MCF 10A (cell line): Measurements from ENCODE around the gene HDAC7. TPM values are rescaled to one million over a fixed set of nuclear protein-coding genes. Genes with fewer than 3 reads are reported as not detected.

Source experiments
- BruUV-seq: library from RNA; stranded (reverse); fragments of 400-500 nt; replicated peaks from 2 replicates; lab custom pipeline; 2021; lab: Mats Ljungman, UMichigan
- CTCF ChIA-PET: fragments of 300-600 bp; sonication (Branson Sonifier 250); formaldehyde crosslinking; extraction: SDS; loops from one replicate; lab custom pipeline; 2021; ENCODE audit warnings: antibody characterized with exemption, inconsistent platforms; lab: Yijun Ruan, JAX
- POLR2A ChIA-PET: fragments of 300-600, 350-650 bp; sonication (Branson Sonifier 250); formaldehyde crosslinking; extraction: SDS; loops from one replicate; lab custom pipeline; 2020; ENCODE audit warnings: antibody characterized with exemption, inconsistent platforms; lab: Yijun Ruan, JAX
- DNase-seq: peaks from one replicate; pipeline ENCODE4 v3.0.0-alpha.2; 2018; ENCODE audit not compliant: unreplicated experiment
- H3K27ac Mint-ChIP-seq: one replicate; pipeline ENCODE4 v1.8.0; 2022; ENCODE audit warnings: mild to moderate bottlenecking, low read depth, mixed read lengths; ENCODE audit not compliant: unreplicated experiment
- H3K27me3 Mint-ChIP-seq: one replicate; pipeline ENCODE4 v1.8.0; 2022; ENCODE audit warnings: mixed read lengths; ENCODE audit not compliant: insufficient read depth, unreplicated experiment
- H3K36me3 Mint-ChIP-seq: one replicate; pipeline ENCODE4 v1.8.0; 2022; ENCODE audit warnings: mild to moderate bottlenecking, moderate library complexity, mixed read lengths; ENCODE audit not compliant: insufficient read depth, unreplicated experiment
- H3K4me1 Mint-ChIP-seq: one replicate; pipeline ENCODE4 v1.8.0; 2022; ENCODE audit warnings: mixed read lengths; ENCODE audit not compliant: insufficient read depth, unreplicated experiment
- H3K4me3 Mint-ChIP-seq: one replicate; pipeline ENCODE4 v1.8.0; 2022; ENCODE audit warnings: mild to moderate bottlenecking, moderate library complexity, mixed read lengths; ENCODE audit not compliant: unreplicated experiment
- H3K9me3 Mint-ChIP-seq: one replicate; pipeline ENCODE4 v1.8.0; 2022; ENCODE audit warnings: mixed read lengths; ENCODE audit not compliant: unreplicated experiment
- intact Hi-C: fragments of 100-400 bp; cut with micrococcal nuclease; formaldehyde crosslinking; loops from 2 replicates; pipeline ENCODE4 v1.14.1; 2022
- total RNA-seq: library from RNA; stranded (reverse); gene quantifications from 2 replicates; pipeline ENCODE4 v1.2.3, GENCODE V29; 2022
- TF ChIP-seq, protein P1 (sequence below): fragments of 200-600 bp; IDR thresholded peaks from one replicate; pipeline ENCODE4 v1.8.0; 2022; ENCODE audit warnings: antibody characterized with exemption, mild to moderate bottlenecking; ENCODE audit not compliant: unreplicated experiment

Gene HDAC7
- total RNA-seq, 1 experiment from 2014 or later, result 80.1 TPM

DNA sequence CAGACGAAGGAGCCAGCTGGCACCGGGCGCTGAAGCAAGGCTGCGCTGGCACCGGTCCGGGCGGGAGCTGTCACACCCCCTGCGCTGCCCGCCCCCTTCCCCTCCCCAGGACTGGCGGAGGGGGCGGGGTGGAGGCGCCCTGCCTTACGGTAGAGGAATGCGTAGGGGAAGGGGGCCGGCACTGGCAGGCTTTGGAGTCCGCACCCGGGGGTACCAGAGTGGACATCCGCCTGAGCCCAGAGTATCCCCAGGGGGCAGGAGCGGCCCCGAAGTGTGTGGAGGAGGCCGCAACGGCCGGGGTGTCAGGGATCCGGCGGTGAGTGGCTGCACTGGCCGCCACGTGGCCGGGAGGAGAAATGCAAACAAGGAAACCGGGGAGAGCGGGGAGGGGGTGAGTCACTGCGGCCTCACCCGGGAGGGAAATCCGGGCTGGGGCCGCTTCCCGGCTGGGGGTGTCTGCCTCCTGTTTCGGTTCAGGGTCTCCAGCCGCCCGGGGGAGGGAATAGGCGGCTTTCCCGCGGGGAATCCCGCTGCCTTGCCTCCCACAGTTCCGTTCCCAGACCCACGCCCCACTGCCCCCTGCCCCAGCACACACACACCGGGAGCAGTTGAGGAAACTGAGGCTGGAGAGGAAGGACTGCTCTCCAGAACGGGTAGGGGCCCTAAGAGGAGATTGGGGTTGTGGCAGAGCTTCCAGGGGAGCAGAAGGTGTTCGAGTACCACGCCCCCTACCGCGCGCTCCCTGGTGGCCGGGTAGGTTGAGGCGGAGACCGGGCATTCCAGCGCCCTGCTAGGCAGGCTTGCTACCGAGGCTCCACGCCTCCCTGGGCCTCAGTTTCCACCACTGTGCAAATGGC is 60.6 kb downstream of the HDAC7 start, which contains the start of gene RAPGEF3:
RAPGEF3 (minus strand) TSS at position 47 of the 857 bp plus-strand sequence. CDS start 324 bp downstream, outside the sequence.
- H3K4me3 Mint-ChIP-seq, result peak within 1 kb of the TSS; percentile 74
- DNase-seq, result peak; percentile 89
- H3K36me3 Mint-ChIP-seq, result peaks cover 6% of the 10 kb centered on the region
- TF ChIP-seq, protein P1, sequence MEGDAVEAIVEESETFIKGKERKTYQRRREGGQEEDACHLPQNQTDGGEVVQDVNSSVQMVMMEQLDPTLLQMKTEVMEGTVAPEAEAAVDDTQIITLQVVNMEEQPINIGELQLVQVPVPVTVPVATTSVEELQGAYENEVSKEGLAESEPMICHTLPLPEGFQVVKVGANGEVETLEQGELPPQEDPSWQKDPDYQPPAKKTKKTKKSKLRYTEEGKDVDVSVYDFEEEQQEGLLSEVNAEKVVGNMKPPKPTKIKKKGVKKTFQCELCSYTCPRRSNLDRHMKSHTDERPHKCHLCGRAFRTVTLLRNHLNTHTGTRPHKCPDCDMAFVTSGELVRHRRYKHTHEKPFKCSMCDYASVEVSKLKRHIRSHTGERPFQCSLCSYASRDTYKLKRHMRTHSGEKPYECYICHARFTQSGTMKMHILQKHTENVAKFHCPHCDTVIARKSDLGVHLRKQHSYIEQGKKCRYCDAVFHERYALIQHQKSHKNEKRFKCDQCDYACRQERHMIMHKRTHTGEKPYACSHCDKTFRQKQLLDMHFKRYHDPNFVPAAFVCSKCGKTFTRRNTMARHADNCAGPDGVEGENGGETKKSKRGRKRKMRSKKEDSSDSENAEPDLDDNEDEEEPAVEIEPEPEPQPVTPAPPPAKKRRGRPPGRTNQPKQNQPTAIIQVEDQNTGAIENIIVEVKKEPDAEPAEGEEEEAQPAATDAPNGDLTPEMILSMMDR, result peak; percentile 60
- intact Hi-C loops, result loop anchor here (1.0 kb wide), 1 partner anchor 17 kb away; no protein-coding TSS in a partner anchor
- no peaks in the 10 kb centered on the region for H3K9me3 Mint-ChIP-seq
- H3K4me1 Mint-ChIP-seq, result peaks cover 20% of the 10 kb centered on the region
- H3K27me3 Mint-ChIP-seq, result no peaks in the 10 kb centered on the region
- peak within 1 kb of the TSS; percentile 35 for H3K27ac Mint-ChIP-seq
- CTCF ChIA-PET, result interaction anchor here (0.6 to 14.4 kb wide), 8 partner anchors 10 to 1455 kb away, joined by 3 to 262 read pairs (median 4); partner anchors contain the start of gene SLC48A1
- POLR2A ChIA-PET, result interaction anchor here (0.6 to 2.8 kb wide), 7 partner anchors 9 to 107 kb away, joined by 3 to 13 read pairs (median 4); partner anchors contain the start of gene RPAP3
- no TSS peak for BruUV-seq

DNA sequence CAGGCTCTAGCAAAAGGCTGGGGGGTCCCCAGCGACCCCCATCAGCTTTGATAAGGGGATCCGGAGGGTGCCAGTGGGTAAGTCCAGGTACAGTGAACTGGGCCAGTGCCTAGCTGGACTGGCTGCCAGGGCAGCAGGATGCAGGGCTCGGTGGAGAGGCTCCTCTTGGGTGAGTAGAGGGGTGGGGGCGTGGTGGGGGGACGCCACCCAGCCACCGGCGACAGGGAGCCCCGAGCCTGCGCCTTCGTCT is 61.2 kb downstream of the HDAC7 start:
- Mint-ChIP-seq H3K9me3 (no peaks in the 10 kb centered on the region), H3K27me3 (no peaks in the 10 kb centered on the region), H3K4me3 (peak overlapping the region; percentile 74), H3K4me1 (peaks cover 18% of the 10 kb centered on the region), H3K36me3 (peaks cover 6% of the 10 kb centered on the region), H3K27ac (peak overlapping the region; percentile 35)
- BruUV-seq, result no TSS peak
- POLR2A ChIA-PET, result interaction anchor here (0.6 to 2.8 kb wide), 6 partner anchors 10 to 107 kb away, joined by 3 to 13 read pairs (median 4); partner anchors contain the start of gene RPAP3
- DNase-seq, result no peak
- CTCF ChIA-PET, result interaction anchor here (0.6 to 14.4 kb wide), 11 partner anchors 11 to 1117 kb away, joined by 3 to 262 read pairs (median 4); partner anchors contain the start of gene SLC48A1
- intact Hi-C loops, result no loop called here
- TF ChIP-seq, protein P1, result no peak

DNA sequence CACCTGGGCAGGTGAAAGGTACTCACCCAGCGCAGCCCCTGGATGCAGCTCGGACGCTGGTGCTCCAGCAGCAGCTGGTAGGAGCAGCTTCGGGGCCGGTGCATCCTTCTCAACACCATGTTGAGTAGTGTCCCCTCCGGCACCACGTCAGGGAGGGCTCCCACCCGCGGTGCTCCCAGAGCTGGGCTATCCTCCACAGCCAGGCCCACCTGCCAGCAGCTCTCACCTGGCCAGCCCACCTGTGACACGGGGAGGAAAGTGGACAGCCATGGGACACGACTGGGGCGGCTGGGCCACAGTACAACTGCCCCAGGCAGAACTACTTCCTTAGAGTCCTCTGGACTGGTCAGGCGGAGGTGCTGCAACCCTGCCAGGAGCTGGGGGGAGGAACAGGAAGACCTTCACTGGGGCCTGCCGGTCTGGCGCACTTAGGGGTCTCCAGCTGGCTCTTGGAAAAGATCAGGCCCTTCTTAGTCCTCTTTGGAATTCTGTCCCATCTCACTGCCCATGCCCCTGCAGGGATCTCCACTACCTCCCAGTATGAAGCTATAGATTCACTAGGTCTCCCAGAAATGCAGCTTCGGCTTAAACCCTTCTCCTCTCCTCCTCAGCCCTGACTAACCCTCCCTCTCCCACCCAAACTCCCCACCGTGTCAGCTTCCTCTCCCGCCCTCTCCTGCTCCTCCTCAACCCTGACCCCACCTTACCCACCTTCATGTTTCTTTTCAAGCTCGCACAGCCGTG is 61.7 kb downstream of the HDAC7 start:
- no peaks in the 10 kb centered on the region for H3K9me3 Mint-ChIP-seq
- TF ChIP-seq, protein P1, result no peak
- no TSS peak for BruUV-seq
- DNase-seq, result no peak
- CTCF ChIA-PET, result interaction anchor here (0.6 to 14.4 kb wide), 13 partner anchors 11 to 1116 kb away, joined by 3 to 262 read pairs (median 4); partner anchors contain the start of gene SLC48A1
- POLR2A ChIA-PET, result interaction anchor here (0.6 to 2.8 kb wide), 6 partner anchors 11 to 108 kb away, joined by 3 to 13 read pairs (median 4); no protein-coding TSS in a partner anchor
- peaks cover 21% of the 10 kb centered on the region for H3K4me1 Mint-ChIP-seq
- no peak overlapping the region for H3K27ac Mint-ChIP-seq
- peak overlapping the region; percentile 74 for H3K4me3 Mint-ChIP-seq
- intact Hi-C loops, result no loop called here
- H3K27me3 Mint-ChIP-seq, result no peaks in the 10 kb centered on the region
- H3K36me3 Mint-ChIP-seq, result peaks cover 6% of the 10 kb centered on the region
